Activated CD4-positive, CD25-positive, alpha-beta regulatory T cell (primary cell): ENCODE measurements around the gene PDGFB.

Source experiments
- DNase-seq, 4 experiments: peaks; one replicate each; lab custom pipeline; 2025; lab: John Stamatoyannopoulos, UW

PDGFB gene

GRCh38 chr22:39239561-39240423 lies 5.0 kb downstream of the PDGFB start:
- DNase-seq, result no peak

- DNase-seq, result no peak
Observed at GRCh38 chr22:39238966-39239505, 5.7 kb downstream of the PDGFB start.

GRCh38 chr22:39238561-39238960 lies 6.2 kb downstream of the PDGFB start:
- DNase-seq, result no peak

GRCh38 chr22:39238101-39238466 lies 6.7 kb downstream of the PDGFB start:
- DNase-seq, result no peak

- DNase-seq, result no peak
Observed at GRCh38 chr22:39237318-39238100, 7.3 kb downstream of the PDGFB start.

GRCh38 chr22:39236321-39237317 lies 8.2 kb downstream of the PDGFB start:
- no peak for DNase-seq

- no peak for DNase-seq
Observed at GRCh38 chr22:39234867-39235687, 9.7 kb downstream of the PDGFB start.

GRCh38 chr22:39234472-39234787 lies 10.4 kb downstream of the PDGFB start:
- no peak for DNase-seq

- no peak for DNase-seq
Observed at GRCh38 chr22:39233710-39234471, 10.9 kb downstream of the PDGFB start.

- DNase-seq, result no peak
Observed at GRCh38 chr22:39232806-39233709, 11.7 kb downstream of the PDGFB start.

- no peak for DNase-seq
Observed at GRCh38 chr22:39232246-39232645, 12.5 kb downstream of the PDGFB start.

- DNase-seq, result no peak
Observed at GRCh38 chr22:39231197-39231950, 13.4 kb downstream of the PDGFB start.

- DNase-seq, result no peak
Observed at GRCh38 chr22:39230261-39231196, 14.3 kb downstream of the PDGFB start.

- DNase-seq, result no peak
Observed at GRCh38 chr22:39229688-39230260, 15.0 kb downstream of the PDGFB start.

GRCh38 chr22:39229075-39229474 lies 15.7 kb downstream of the PDGFB start:
- no peak for DNase-seq

GRCh38 chr22:39227542-39228272 lies 17.1 kb downstream of the PDGFB start:
- no peak for DNase-seq
